Chondrocyte (in vitro differentiated cells): Measurements from ENCODE around the gene TTR. TPM values are rescaled to one million over a fixed set of nuclear protein-coding genes. Genes with fewer than 3 reads are reported as not detected.

Experiments used
- DNase-seq: peaks from one replicate; pipeline ENCODE4 v3.0.0; 2021; ENCODE audit warnings: mixed read lengths, low spot score
- H3K27ac Mint-ChIP-seq: one replicate; pipeline ENCODE4 v1.8.0; 2021; ENCODE audit warnings: mild to moderate bottlenecking, moderate library complexity, mixed read lengths; ENCODE audit not compliant: unreplicated experiment
- H3K27me3 Mint-ChIP-seq: 2 replicates; pipeline ENCODE4 v1.8.0; 2021; ENCODE audit warnings: low read depth, mixed read lengths
- H3K36me3 Mint-ChIP-seq: 2 replicates; pipeline ENCODE4 v1.8.0; 2021; ENCODE audit warnings: low read depth, mixed read lengths
- H3K4me1 Mint-ChIP-seq: 2 replicates; pipeline ENCODE4 v1.8.0; 2021; ENCODE audit warnings: low read depth, mild to moderate bottlenecking, mixed read lengths
- H3K4me3 Mint-ChIP-seq: one replicate; pipeline ENCODE4 v1.8.0; 2021; ENCODE audit warnings: mild to moderate bottlenecking, moderate library complexity, mixed read lengths; ENCODE audit not compliant: unreplicated experiment
- H3K9me3 Mint-ChIP-seq: 2 replicates; pipeline ENCODE4 v1.8.0; 2021; ENCODE audit warnings: low read depth, mixed read lengths
- CTCF ChIP-seq: fragments of 200-600 bp; sonication (generic); IDR thresholded peaks from 2 replicates; pipeline ENCODE4 v1.5.0; 2021; ENCODE audit warnings: antibody characterized with exemption, mild to moderate bottlenecking, moderate library complexity
- total RNA-seq: library from RNA; stranded (reverse); gene quantifications from 3 replicates; pipeline ENCODE4 v1.2.1, GENCODE V29; 2021

The TTR gene
- total RNA-seq, 1 donor from 2014 or later, result not detected

- no peaks in the 10 kb centered on the region for H3K27me3 Mint-ChIP-seq
- TF ChIP-seq CTCF, result no peak
These were observed 14.5 kb upstream of the TTR start for GRCh38 chr18:31577195-31577594.

DNA sequence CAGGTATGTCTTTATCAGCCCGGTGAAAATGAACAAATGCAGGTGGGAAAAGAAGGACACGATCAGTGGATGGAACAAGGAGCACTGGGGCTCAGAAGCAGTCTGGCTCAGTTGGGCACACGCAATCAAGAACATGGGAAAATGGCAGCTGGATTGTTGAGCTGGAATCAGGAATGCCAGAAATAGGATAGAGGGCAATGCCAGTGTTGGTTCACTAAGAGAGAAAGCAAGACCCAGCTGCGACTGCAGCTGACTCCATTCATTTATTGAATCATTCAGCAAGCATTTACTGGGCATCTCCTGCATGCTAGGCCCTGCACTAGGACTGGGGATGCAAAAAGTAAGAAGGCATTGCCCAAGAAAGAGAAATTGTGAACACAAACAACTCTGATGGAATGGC is 13.6 kb upstream of the TTR start:
- Mint-ChIP-seq H3K27me3 (no peaks in the 10 kb centered on the region), H3K36me3 (no peaks in the 10 kb centered on the region), H3K4me3 (no peak overlapping the region), H3K27ac (no peak overlapping the region), H3K4me1 (no peaks in the 10 kb centered on the region), H3K9me3 (no peaks in the 10 kb centered on the region)
- DNase-seq, result no peak
- no peak for TF ChIP-seq CTCF

More at GRCh38 chr18:31577195-31577594, 14.5 kb upstream of the TTR start:
- H3K4me1 Mint-ChIP-seq, result no peaks in the 10 kb centered on the region
- H3K36me3 Mint-ChIP-seq, result no peaks in the 10 kb centered on the region
- H3K4me3 Mint-ChIP-seq, result no peak overlapping the region
- no peak for DNase-seq
- H3K27ac Mint-ChIP-seq, result no peak overlapping the region
- no peaks in the 10 kb centered on the region for H3K9me3 Mint-ChIP-seq

GRCh38 chr18:31579375-31579774 is 12.3 kb upstream of the TTR start:
- Mint-ChIP-seq H3K4me1 (no peaks in the 10 kb centered on the region), H3K4me3 (no peak overlapping the region), H3K27me3 (no peaks in the 10 kb centered on the region), H3K36me3 (no peaks in the 10 kb centered on the region), H3K27ac (no peak overlapping the region), H3K9me3 (no peaks in the 10 kb centered on the region)
- no peak for DNase-seq
- TF ChIP-seq CTCF, result no peak

DNA sequence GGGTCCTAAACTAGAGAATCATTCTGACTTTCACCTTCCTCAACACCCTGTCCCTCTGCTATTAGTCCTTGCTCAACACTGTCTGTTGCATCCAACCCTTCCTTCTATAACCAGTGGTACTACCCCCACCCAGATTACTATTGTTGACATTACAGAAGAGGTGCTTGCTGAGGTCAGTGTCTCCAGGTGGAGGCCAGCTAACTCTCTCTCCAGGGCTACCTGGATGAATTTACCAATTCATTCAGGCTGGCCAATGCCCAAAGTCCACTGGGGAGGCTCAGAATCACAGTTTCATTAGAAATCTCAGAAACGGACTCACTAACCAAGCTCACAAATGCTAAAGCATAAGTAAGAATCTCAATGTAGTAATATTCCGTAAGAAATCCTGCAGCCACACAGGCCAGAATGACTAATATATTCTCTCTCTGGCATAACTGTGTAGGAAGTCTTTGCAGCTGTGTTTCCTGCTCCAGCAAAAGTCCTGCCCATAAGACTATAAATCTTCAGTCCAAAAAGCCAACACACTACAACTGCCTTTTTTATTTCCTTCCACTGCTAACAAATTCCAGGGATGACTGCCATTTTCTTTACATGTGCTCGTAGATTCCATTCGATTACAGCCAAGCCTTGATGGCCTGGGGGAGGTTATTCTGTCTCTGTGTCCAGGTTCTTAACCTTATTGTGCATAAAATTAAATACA is 10.0 kb upstream of the TTR start:
- no peak for DNase-seq
- Mint-ChIP-seq H3K36me3 (no peaks in the 10 kb centered on the region), H3K4me3 (no peak overlapping the region), H3K27me3 (no peaks in the 10 kb centered on the region), H3K9me3 (no peaks in the 10 kb centered on the region), H3K4me1 (no peaks in the 10 kb centered on the region), H3K27ac (no peak overlapping the region)
- no peak for TF ChIP-seq CTCF

DNA sequence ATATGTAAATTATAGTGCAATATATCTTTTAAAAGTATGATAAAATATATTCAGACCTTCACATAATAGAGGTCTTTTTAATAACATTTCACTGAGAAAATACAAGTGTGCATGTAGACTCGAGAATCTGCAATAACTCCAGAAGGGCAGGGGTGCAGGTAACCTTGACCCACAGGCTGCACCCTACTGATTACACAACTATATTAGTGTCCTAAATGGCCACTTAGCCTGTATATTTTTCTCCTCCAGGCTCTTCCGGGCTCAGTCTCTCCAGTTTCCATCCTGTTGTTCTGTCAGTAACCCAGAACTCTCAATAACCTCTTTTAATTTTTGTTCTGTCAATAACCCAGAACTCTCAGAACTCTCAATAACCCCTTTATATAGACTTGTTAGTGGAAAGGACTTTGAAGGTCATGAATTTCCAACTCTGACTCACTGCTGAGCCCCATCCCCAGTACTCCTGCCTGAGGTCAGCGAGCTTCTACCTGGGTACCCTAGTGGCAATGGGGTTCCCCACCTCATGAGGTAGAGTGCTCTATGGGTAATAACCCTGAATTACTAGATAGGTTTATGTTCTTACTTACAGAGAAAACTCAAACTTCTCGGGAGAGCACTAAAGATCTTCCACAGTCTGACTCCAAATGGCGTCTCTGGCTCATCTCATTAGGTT is 8.4 kb upstream of the TTR start:
- H3K27me3 Mint-ChIP-seq, result no peaks in the 10 kb centered on the region
- H3K4me1 Mint-ChIP-seq, result no peaks in the 10 kb centered on the region
- no peak for DNase-seq

More for the DNA sequence above, 8.4 kb upstream of the TTR start:
- Mint-ChIP-seq H3K9me3 (no peaks in the 10 kb centered on the region), H3K4me3 (no peak overlapping the region), H3K36me3 (no peaks in the 10 kb centered on the region), H3K27ac (no peak overlapping the region)
- TF ChIP-seq CTCF, result no peak
